HEK293T (cell line): Measurements from ENCODE around the gene SCO2.

Source experiments
- ARNT ChIP-seq: fragments of 450-650 bp; IDR thresholded peaks from 2 replicates; pipeline ENCODE4 v1.6.1; 2017; ENCODE audit warnings: mild to moderate bottlenecking
- CTBP1 ChIP-seq: fragments of 450-650 bp; IDR thresholded peaks from 2 replicates; pipeline ENCODE4 v1.6.1; 2016; ENCODE audit warnings: borderline replicate concordance
- ELF4 ChIP-seq: fragments of 450-650 bp; IDR thresholded peaks from 2 replicates; pipeline ENCODE4 v1.6.1; 2017; ENCODE audit warnings: antibody characterized with exemption
- FOXA1 ChIP-seq: fragments of 450-650 bp; IDR thresholded peaks from 2 replicates; pipeline ENCODE4 v1.6.1; 2016; ENCODE audit warnings: mild to moderate bottlenecking
- FOXK2 ChIP-seq: fragments of 450-650 bp; IDR thresholded peaks from 2 replicates; pipeline ENCODE4 v1.6.1; 2016; ENCODE audit warnings: mild to moderate bottlenecking
- FOXM1 ChIP-seq: fragments of 450-650 bp; IDR thresholded peaks from 2 replicates; pipeline ENCODE4 v1.6.1; 2017; ENCODE audit warnings: mild to moderate bottlenecking, borderline replicate concordance
- HDGF ChIP-seq: fragments of 450-650 bp; IDR thresholded peaks from 2 replicates; pipeline ENCODE4 v1.6.1; 2017; ENCODE audit warnings: antibody characterized with exemption, borderline replicate concordance
- PKNOX1 ChIP-seq: fragments of 450-650 bp; IDR thresholded peaks from 2 replicates; pipeline ENCODE4 v1.6.1; 2016
- SP1 ChIP-seq: fragments of 450-650 bp; IDR thresholded peaks from 2 replicates; pipeline ENCODE4 v1.6.1; 2017
- SUZ12 ChIP-seq: fragments of 450-650 bp; IDR thresholded peaks from 2 replicates; pipeline ENCODE4 v1.6.1; 2016; ENCODE audit warnings: mild to moderate bottlenecking
- ZNF384 ChIP-seq: fragments of 450-650 bp; IDR thresholded peaks from 2 replicates; pipeline ENCODE4 v1.6.1; 2016

GRCh38 chr22:50507421-50507990 is 17.9 kb downstream of the SCO2 start, which contains the start of gene LMF2:
- TF ChIP-seq FOXM1 (no peak), ZNF384 (no peak), HDGF (no peak), SP1 (no peak), CTBP1 (no peak), ARNT (no peak), FOXK2 (no peak), ELF4 (no peak), PKNOX1 (no peak), FOXA1 (no peak), SUZ12 (no peak)
